ENCODE results near the gene SEMA3E.
"Not testable (repeated sequence)": the region's sequence is repeated elsewhere in the genome, so short reads cannot be mapped to it uniquely, and the experiment has no call there.

DNA sequence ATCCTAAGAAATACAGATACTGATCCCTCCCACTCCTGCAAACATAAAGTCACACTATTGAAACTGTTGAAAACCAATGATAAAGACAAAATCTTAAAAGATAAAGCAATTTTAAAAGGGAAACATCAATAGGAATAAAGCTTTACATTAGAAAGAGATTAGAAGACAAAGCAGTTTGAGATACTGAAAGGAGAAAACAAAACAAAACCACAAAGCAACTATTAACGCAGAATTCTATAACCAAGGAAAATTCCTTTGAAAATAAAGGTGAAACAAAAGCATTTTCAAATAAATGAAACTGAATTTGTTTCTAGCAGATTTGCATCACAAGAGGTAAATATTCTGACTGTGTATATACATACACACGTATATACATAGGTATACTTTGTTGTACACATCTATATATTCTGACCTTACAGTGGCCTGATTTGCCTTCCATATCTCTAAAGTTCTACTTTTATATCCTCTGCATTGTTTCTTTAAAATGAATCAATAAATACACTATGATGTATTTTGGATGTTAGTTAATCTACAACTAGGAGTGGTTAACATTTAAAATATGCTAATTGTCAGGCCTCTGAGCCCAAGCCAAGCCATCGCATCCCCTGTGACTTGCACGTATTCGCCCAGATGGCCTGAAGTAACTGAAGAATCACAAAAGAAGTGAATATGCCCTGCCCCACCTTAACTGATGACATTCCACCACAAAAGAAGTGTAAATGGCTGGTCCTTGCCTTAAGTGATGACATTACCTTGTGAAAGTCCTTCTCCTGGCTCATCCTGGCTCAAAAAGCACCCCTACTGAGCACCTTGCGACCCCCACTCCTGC lies 189.6 kb downstream of the SEMA3E start:
- TF ChIP-seq EZH2 (IDR thresholded peaks at IDR 0.05; ENCODE audit: borderline replicate concordance, low read depth, low read length); E4F1 (CRISPR knock-in tag; IDR thresholded peaks at IDR 0.05; ENCODE audit: borderline replicate concordance); BRF1 (IDR thresholded peaks at IDR 0.05; ENCODE audit: borderline replicate concordance, extremely low read depth, insufficient read length); BACH1 (tag; IDR thresholded peaks at IDR 0.05); HSF4 (CRISPR knock-in tag; IDR thresholded peaks at IDR 0.05; ENCODE audit: borderline replicate concordance); TAL1 (IDR thresholded peaks at IDR 0.05); ZNF584 (CRISPR knock-in tag; IDR thresholded peaks at IDR 0.05; ENCODE audit: low read depth); ZNF77 (CRISPR knock-in tag; IDR thresholded peaks at IDR 0.05); CREM (IDR thresholded peaks at IDR 0.05; ENCODE audit: low read depth); TCF7L2 (IDR thresholded peaks at IDR 0.05; ENCODE audit: low read depth, low read length); ZC3H11A (IDR thresholded peaks at IDR 0.05; ENCODE audit: low read depth, low read length); ARNT (IDR thresholded peaks at IDR 0.05): not testable (repeated sequence)
- TF ChIP-seq, protein P1, sequence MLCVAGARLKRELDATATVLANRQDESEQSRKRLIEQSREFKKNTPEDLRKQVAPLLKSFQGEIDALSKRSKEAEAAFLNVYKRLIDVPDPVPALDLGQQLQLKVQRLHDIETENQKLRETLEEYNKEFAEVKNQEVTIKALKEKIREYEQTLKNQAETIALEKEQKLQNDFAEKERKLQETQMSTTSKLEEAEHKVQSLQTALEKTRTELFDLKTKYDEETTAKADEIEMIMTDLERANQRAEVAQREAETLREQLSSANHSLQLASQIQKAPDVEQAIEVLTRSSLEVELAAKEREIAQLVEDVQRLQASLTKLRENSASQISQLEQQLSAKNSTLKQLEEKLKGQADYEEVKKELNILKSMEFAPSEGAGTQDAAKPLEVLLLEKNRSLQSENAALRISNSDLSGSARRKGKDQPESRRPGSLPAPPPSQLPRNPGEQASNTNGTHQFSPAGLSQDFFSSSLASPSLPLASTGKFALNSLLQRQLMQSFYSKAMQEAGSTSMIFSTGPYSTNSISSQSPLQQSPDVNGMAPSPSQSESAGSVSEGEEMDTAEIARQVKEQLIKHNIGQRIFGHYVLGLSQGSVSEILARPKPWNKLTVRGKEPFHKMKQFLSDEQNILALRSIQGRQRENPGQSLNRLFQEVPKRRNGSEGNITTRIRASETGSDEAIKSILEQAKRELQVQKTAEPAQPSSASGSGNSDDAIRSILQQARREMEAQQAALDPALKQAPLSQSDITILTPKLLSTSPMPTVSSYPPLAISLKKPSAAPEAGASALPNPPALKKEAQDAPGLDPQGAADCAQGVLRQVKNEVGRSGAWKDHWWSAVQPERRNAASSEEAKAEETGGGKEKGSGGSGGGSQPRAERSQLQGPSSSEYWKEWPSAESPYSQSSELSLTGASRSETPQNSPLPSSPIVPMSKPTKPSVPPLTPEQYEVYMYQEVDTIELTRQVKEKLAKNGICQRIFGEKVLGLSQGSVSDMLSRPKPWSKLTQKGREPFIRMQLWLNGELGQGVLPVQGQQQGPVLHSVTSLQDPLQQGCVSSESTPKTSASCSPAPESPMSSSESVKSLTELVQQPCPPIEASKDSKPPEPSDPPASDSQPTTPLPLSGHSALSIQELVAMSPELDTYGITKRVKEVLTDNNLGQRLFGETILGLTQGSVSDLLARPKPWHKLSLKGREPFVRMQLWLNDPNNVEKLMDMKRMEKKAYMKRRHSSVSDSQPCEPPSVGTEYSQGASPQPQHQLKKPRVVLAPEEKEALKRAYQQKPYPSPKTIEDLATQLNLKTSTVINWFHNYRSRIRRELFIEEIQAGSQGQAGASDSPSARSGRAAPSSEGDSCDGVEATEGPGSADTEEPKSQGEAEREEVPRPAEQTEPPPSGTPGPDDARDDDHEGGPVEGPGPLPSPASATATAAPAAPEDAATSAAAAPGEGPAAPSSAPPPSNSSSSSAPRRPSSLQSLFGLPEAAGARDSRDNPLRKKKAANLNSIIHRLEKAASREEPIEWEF (CRISPR knock-in tag; IDR thresholded peaks at IDR 0.05) = not testable (repeated sequence)
- TF ChIP-seq, protein P2, sequence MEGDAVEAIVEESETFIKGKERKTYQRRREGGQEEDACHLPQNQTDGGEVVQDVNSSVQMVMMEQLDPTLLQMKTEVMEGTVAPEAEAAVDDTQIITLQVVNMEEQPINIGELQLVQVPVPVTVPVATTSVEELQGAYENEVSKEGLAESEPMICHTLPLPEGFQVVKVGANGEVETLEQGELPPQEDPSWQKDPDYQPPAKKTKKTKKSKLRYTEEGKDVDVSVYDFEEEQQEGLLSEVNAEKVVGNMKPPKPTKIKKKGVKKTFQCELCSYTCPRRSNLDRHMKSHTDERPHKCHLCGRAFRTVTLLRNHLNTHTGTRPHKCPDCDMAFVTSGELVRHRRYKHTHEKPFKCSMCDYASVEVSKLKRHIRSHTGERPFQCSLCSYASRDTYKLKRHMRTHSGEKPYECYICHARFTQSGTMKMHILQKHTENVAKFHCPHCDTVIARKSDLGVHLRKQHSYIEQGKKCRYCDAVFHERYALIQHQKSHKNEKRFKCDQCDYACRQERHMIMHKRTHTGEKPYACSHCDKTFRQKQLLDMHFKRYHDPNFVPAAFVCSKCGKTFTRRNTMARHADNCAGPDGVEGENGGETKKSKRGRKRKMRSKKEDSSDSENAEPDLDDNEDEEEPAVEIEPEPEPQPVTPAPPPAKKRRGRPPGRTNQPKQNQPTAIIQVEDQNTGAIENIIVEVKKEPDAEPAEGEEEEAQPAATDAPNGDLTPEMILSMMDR (IDR thresholded peaks at IDR 0.05 in 2 of 3, conservative IDR thresholded peaks at IDR 0.05 in 1 of 3; ENCODE audit: insufficient read depth in 2 of 3, low read depth in 1 of 3, low read length in 3 of 3) = not testable (repeated sequence)
